HEK293T (cell line): Measurements from ENCODE around the gene DUSP23.

Source experiments
- CTCF ChIA-PET: fragments of 350-600 bp; formaldehyde crosslinking; extraction: SDS; loops from one replicate; lab custom pipeline; 2021; ENCODE audit warnings: antibody characterized with exemption, inconsistent platforms; lab: Yijun Ruan, JAX
- POLR2A ChIA-PET: fragments of 350-600 bp; formaldehyde crosslinking; extraction: SDS; loops from one replicate; lab custom pipeline; 2020; ENCODE audit warnings: antibody characterized with exemption, inconsistent platforms; lab: Yijun Ruan, JAX
- DNase-seq: peaks from one replicate; pipeline ENCODE4 v3.0.0; 2012; ENCODE audit warnings: mixed read lengths; ENCODE audit errors: extremely low spot score
- ARNT ChIP-seq: fragments of 450-650 bp; IDR thresholded peaks from 2 replicates; pipeline ENCODE4 v1.6.1; 2017; ENCODE audit warnings: mild to moderate bottlenecking
- BHLHE40 ChIP-seq: fragments of 450-650 bp; IDR thresholded peaks from 2 replicates; pipeline ENCODE4 v1.6.1; 2016; ENCODE audit warnings: mild to moderate bottlenecking, moderate library complexity, borderline replicate concordance
- CTBP1 ChIP-seq: fragments of 450-650 bp; IDR thresholded peaks from 2 replicates; pipeline ENCODE4 v1.6.1; 2016; ENCODE audit warnings: borderline replicate concordance
- ELF4 ChIP-seq: fragments of 450-650 bp; IDR thresholded peaks from 2 replicates; pipeline ENCODE4 v1.6.1; 2017; ENCODE audit warnings: antibody characterized with exemption
- FOXA1 ChIP-seq: fragments of 450-650 bp; IDR thresholded peaks from 2 replicates; pipeline ENCODE4 v1.6.1; 2016; ENCODE audit warnings: mild to moderate bottlenecking
- FOXK2 ChIP-seq: fragments of 450-650 bp; IDR thresholded peaks from 2 replicates; pipeline ENCODE4 v1.6.1; 2016; ENCODE audit warnings: mild to moderate bottlenecking
- FOXM1 ChIP-seq: fragments of 450-650 bp; IDR thresholded peaks from 2 replicates; pipeline ENCODE4 v1.6.1; 2017; ENCODE audit warnings: mild to moderate bottlenecking, borderline replicate concordance
- HDGF ChIP-seq: fragments of 450-650 bp; IDR thresholded peaks from 2 replicates; pipeline ENCODE4 v1.6.1; 2017; ENCODE audit warnings: antibody characterized with exemption, borderline replicate concordance
- L3MBTL2 ChIP-seq: fragments of 450-650 bp; conservative IDR thresholded peaks from 2 replicates; pipeline ENCODE4 v1.6.1; 2016; ENCODE audit warnings: mild to moderate bottlenecking
- LEF1 ChIP-seq: fragments of 450-650 bp; IDR thresholded peaks from 2 replicates; pipeline ENCODE4 v1.6.1; 2017; ENCODE audit warnings: mild to moderate bottlenecking, borderline replicate concordance
- NFRKB ChIP-seq: fragments of 450-650 bp; IDR thresholded peaks from 2 replicates; pipeline ENCODE4 v1.6.1; 2016; ENCODE audit warnings: mild to moderate bottlenecking, moderate library complexity
- SP1 ChIP-seq: fragments of 450-650 bp; IDR thresholded peaks from 2 replicates; pipeline ENCODE4 v1.6.1; 2017
- SUZ12 ChIP-seq: fragments of 450-650 bp; IDR thresholded peaks from 2 replicates; pipeline ENCODE4 v1.6.1; 2016; ENCODE audit warnings: mild to moderate bottlenecking
- TARDBP ChIP-seq: fragments of 450-650 bp; IDR thresholded peaks from 2 replicates; pipeline ENCODE4 v1.6.1; 2016
- ZNF384 ChIP-seq: fragments of 450-650 bp; IDR thresholded peaks from 2 replicates; pipeline ENCODE4 v1.6.1; 2016
- TF ChIP-seq, protein P1 (sequence below): fragments of 450-650 bp; IDR thresholded peaks from 2 replicates; pipeline ENCODE4 v1.6.1; 2016

Gene DUSP23

DNA sequence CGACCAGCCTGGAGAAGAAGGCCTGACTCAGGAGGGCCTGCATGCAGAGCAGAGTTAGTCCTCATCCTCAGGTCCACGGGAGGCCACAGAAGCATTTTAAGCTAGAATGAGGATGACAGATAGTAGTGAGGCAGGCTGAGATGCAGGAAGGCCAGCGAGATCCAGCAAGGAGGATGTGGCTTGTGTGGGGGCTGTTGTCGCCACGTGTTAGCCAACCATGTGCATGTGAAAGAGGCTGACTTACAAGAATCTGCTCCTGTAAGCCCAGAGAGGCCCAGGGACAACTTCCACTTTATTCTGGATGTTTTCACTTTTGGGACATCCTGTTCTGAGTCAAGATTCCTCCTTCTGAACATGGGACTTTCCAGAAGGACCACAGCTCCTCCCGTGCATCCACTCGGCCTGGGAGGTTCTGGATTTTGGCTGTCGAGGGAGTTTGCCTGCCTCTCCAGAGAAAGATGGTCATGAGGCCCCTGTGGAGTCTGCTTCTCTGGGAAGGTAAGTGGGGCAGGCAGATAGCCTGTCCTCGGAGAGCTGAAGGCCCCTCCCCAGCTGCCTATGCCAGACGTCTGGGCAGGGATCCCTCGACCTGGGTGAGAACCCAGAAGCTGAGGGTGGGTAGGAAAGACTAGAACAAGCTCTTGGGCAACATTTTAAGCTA is 45.8 kb downstream of the DUSP23 start, which contains the start of gene SLAMF8:
TSS of gene SLAMF8 (plus strand) at position 433 of the 661 bp plus-strand sequence. CDS start at position 459, 26 bp downstream.
- ChIA-PET CTCF (interaction anchor here (0.6 kb wide), 1 partner anchor 119 kb away, joined by 3 read pairs; the partner anchor contains the start of gene IGSF9), POLR2A (no interaction called here)
- DNase-seq, result no peak
- TF ChIP-seq SP1, result no peak
- TF ChIP-seq BHLHE40, result no peak
- no peak for TF ChIP-seq TARDBP
- no peak for TF ChIP-seq FOXK2
- no peak for TF ChIP-seq SUZ12
- TF ChIP-seq, protein P1, sequence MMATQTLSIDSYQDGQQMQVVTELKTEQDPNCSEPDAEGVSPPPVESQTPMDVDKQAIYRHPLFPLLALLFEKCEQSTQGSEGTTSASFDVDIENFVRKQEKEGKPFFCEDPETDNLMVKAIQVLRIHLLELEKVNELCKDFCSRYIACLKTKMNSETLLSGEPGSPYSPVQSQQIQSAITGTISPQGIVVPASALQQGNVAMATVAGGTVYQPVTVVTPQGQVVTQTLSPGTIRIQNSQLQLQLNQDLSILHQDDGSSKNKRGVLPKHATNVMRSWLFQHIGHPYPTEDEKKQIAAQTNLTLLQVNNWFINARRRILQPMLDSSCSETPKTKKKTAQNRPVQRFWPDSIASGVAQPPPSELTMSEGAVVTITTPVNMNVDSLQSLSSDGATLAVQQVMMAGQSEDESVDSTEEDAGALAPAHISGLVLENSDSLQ, result no peak
- no peak for TF ChIP-seq LEF1
- no peak for TF ChIP-seq ELF4
- no peak for TF ChIP-seq CTBP1
- TF ChIP-seq FOXA1, result no peak
- TF ChIP-seq FOXM1, result no peak

DNA sequence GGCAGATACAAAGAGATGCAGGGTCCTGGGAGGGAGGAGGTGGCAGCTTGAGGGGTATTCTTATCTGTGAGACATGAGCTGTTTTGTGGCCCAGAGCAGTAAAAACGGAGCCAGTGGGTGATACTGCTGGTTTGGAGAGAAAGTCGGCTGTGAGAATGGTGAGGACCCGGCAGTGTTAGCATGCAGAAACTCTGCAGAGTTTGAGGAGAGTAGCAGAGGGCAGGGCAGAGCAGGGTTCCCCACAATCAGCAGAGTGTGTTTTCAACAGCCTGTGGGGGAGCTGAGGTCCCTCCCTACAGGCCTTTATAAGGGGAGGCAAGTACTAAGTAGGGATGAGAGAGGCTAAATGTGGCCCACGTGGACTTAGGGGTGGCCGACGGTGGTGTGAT is 46.3 kb downstream of the DUSP23 start:
- CTCF ChIA-PET, result interaction anchor here (0.6 kb wide), 1 partner anchor 119 kb away, joined by 3 read pairs; the partner anchor contains the start of gene IGSF9
- no peak for TF ChIP-seq FOXK2
- TF ChIP-seq ELF4, result no peak
- TF ChIP-seq CTBP1, result no peak
- TF ChIP-seq SUZ12, result no peak
- TF ChIP-seq NFRKB, result no peak
- no peak for TF ChIP-seq L3MBTL2
- TF ChIP-seq, protein P1, result no peak
- TF ChIP-seq ARNT, result no peak
- no peak for TF ChIP-seq FOXA1
- no peak for TF ChIP-seq BHLHE40
- no peak for TF ChIP-seq ZNF384
- TF ChIP-seq LEF1, result no peak
- TF ChIP-seq SP1, result no peak
- DNase-seq, result no peak
- POLR2A ChIA-PET, result no interaction called here

DNA sequence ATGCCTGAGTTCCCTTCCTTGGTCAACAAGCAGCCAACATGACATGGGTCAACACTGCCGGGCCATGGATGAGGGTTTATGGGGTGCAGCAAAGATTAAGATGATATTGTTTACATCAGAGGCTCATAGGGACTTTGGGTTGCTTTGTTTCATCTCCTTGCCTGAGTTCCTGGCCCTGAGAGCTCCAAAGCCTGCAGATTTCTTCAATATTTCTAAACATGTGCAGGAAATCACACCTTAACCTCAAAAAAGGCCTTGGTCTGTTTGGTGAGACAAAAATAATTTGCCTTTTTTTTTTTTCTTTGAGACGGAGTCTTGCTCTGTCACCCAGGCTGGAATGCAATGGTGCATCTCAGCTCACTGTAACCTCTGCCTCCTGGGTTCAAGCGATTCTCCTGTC is 46.8 kb downstream of the DUSP23 start:
- ChIA-PET POLR2A (no interaction called here), CTCF (no interaction called here)
- no peak for TF ChIP-seq ZNF384
- TF ChIP-seq TARDBP, result no peak
- TF ChIP-seq, protein P1, result no peak
- TF ChIP-seq NFRKB, result no peak
- no peak for TF ChIP-seq HDGF
- TF ChIP-seq BHLHE40, result no peak
- no peak for TF ChIP-seq SP1
- TF ChIP-seq LEF1, result no peak
- TF ChIP-seq SUZ12, result no peak
- TF ChIP-seq CTBP1, result no peak
- TF ChIP-seq ARNT, result no peak
- TF ChIP-seq FOXM1, result no peak
- no peak for TF ChIP-seq L3MBTL2
- TF ChIP-seq FOXK2, result no peak
- TF ChIP-seq ELF4, result no peak
- TF ChIP-seq FOXA1, result no peak

DNA sequence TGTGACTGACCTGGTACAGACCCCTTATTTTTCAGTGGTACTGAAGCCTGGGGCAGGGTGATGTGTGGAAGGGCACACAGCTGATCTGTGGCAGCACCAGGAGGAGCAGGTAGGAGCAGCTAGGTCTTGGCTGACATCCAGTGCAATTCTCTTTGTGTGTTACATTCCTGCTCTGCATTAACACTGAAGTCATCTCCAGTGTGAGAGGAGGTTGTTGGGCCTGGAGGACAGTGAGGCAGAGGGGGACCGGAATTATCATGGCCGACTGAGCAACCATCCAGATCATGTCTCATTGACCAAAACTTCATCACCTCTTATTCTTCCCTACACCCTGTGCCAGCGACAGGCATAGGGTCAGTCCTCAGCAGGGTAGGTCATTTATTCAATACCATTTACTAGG is 47.4 kb downstream of the DUSP23 start:
- no peak for TF ChIP-seq HDGF
- CTCF ChIA-PET, result interaction anchor here (1.0 kb wide), 1 partner anchor 29 kb away, joined by 3 read pairs; no protein-coding TSS in a partner anchor
- POLR2A ChIA-PET, result no interaction called here
- no peak for DNase-seq

More for the DNA sequence above, 46.8 kb downstream of the DUSP23 start:
- DNase-seq, result no peak

DNA sequence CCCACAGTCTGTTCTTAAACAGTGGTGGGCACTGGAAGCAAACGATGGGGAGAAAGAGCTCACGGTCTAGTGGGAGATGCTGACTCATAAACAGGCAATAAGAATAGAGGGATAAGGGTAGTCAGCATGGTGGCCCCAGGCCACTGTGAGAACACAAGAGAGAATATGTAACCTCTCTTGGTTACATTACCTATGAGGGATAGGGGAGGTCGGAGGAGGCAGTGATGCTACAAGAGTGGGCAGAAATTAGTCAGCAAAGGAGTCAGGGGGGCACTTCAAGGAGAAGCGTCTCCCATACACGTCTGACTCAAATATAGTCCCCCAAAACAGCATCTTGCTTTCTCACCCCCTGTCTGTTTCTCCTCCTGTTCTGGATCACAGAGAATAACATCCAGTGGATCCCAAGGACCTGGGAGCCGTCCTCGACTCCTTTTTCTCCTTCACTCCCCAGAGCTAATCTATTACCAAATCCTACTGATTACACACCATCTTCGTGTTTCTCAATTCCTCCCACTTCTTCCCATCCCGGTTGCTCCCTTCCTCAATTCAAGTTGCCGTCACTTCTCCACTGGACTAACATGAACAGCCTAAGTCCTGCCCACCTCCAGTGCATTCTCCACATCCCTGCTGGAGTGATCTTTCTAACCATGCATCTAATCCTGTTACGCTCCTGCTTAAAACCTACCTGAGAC is 48.0 kb downstream of the DUSP23 start:
- ChIA-PET CTCF (interaction anchor here (1.0 to 1.4 kb wide), 2 partner anchors 30 to 179 kb away, joined by 3 read pairs; no protein-coding TSS in a partner anchor), POLR2A (no interaction called here)
- DNase-seq, result no peak
- TF ChIP-seq, protein P1, result no peak
- TF ChIP-seq ARNT, result no peak
- TF ChIP-seq ZNF384, result no peak
- TF ChIP-seq TARDBP, result no peak
- no peak for TF ChIP-seq SP1
- TF ChIP-seq LEF1, result no peak
- no peak for TF ChIP-seq BHLHE40
- no peak for TF ChIP-seq HDGF
- no peak for TF ChIP-seq NFRKB
- TF ChIP-seq SUZ12, result no peak
- TF ChIP-seq L3MBTL2, result no peak
- TF ChIP-seq ELF4, result no peak
- TF ChIP-seq FOXM1, result no peak
- no peak for TF ChIP-seq FOXA1
- TF ChIP-seq CTBP1, result no peak
- TF ChIP-seq FOXK2, result no peak
